ENCODE data around the gene NAA50. TPM values are rescaled to one million over a fixed set of nuclear protein-coding genes. Genes with fewer than 3 reads are reported as not detected.
A peak's percentile ranks its signal among the peaks of the same experiment; 100 is the strongest.

NAA50 gene
- polyA plus RNA-seq (2013, experiment 1 of 2) = 174 TPM
- 174 TPM for polyA plus RNA-seq (2013, experiment 2 of 2)

- H4K5ac ChIP-seq (ENCODE audit: low read length) = peak within 1 kb of the TSS; percentile 44
- peak; percentile 95 for DNase-seq
- peak within 1 kb of the TSS; percentile 90 for H3K4ac ChIP-seq (ENCODE audit: low read depth, low read length)
- WGBS (ENCODE audit: extremely low coverage, insufficient coverage, low lambda C conversion rate) = no CpG with 5 or more reads among the region's 72 CpGs
- no peak within 1 kb of the TSS for H2AK5ac ChIP-seq (ENCODE audit: low read length)
- peak within 1 kb of the TSS; percentile 86 for H3K27ac ChIP-seq (ENCODE audit: low read depth, low read length)
- peak within 1 kb of the TSS; percentile 73 for H3K4me3 ChIP-seq (ENCODE audit: low read length)
- H4K8ac ChIP-seq (ENCODE audit: low read depth, low read length) = peak within 1 kb of the TSS; percentile 100
- no peak within 1 kb of the TSS for H3K23ac ChIP-seq (ENCODE audit: low read length)
- H3K4me2 ChIP-seq (ENCODE audit: low read length) = peak within 1 kb of the TSS; percentile 87
- H2BK120ac ChIP-seq (ENCODE audit: low read depth, low read length) = no peak within 1 kb of the TSS
- no peaks in the 10 kb centered on the region for H3K36me3 ChIP-seq (ENCODE audit: control insufficient read depth, insufficient read depth, low read length)
- no peaks in the 10 kb centered on the region for H3K27me3 ChIP-seq (ENCODE audit: insufficient read depth, low read length, poor library complexity)
- H3K79me2 ChIP-seq (ENCODE audit: control insufficient read depth, insufficient read depth, low read length) = peaks cover 50% of the 10 kb centered on the region
- H3K56ac ChIP-seq (ENCODE audit: low read length) = peak within 1 kb of the TSS; percentile 97
- H2BK15ac ChIP-seq (replicated peaks; ENCODE audit: low read depth) = no peak within 1 kb of the TSS
- H3K79me1 ChIP-seq (ENCODE audit: low read length) = peaks cover 7% of the 10 kb centered on the region
- H3K18ac ChIP-seq (ENCODE audit: low read length) = peak within 1 kb of the TSS; percentile 99
- peaks cover 4% of the 10 kb centered on the region for H3K4me1 ChIP-seq (ENCODE audit: control insufficient read depth, low read depth, low read length)
- H3K9ac ChIP-seq (ENCODE audit: low read length) = peak within 1 kb of the TSS; percentile 97
- H2BK5ac ChIP-seq (ENCODE audit: low read length) = peak within 1 kb of the TSS; percentile 79
These were observed at the start of gene NAA50 for GRCh38 chr3:113745756-113746547. TSS of gene NAA50 (minus strand) at chr3:113746249. CDS start at chr3:113745949, 300 bp downstream.

DNA sequence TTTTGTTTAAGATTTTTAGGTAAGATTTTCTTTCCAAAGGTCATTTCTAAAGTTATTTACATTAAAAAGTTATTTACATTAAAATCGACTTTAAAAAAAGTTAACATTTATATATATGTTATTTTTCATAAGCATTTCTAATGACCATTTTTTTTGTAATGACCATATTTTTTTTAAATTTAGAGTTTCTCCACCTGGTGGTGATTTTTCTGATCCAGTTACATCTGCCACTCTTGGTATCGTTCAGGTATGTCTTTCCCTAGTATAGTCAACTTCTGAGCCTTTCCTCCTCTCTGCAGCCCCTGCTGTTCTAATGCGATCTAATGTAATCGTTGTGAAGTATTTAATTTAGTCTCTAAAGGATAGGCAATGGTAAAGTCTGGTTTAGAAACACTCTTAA, 49.6 kb upstream of the NAA50 start:
- Histone ChIP-seq H3K79me2 (ENCODE audit: control insufficient read depth, insufficient read depth, low read length) (no peaks in the 10 kb centered on the region), H3K18ac (ENCODE audit: low read length) (no peak overlapping the region), H3K4ac (ENCODE audit: low read depth, low read length) (no peak overlapping the region), H3K27me3 (ENCODE audit: insufficient read depth, low read length, poor library complexity) (no peaks in the 10 kb centered on the region), H4K5ac (ENCODE audit: low read length) (no peak overlapping the region), H2BK15ac (replicated peaks; ENCODE audit: low read depth) (no peak overlapping the region), H2BK5ac (ENCODE audit: low read length) (no peak overlapping the region), H3K4me3 (ENCODE audit: low read length) (no peak overlapping the region), H3K36me3 (ENCODE audit: control insufficient read depth, insufficient read depth, low read length) (peaks cover 2% of the 10 kb centered on the region), H3K9ac (ENCODE audit: low read length) (no peak overlapping the region), H3K4me1 (ENCODE audit: control insufficient read depth, low read depth, low read length) (no peaks in the 10 kb centered on the region), H3K4me2 (ENCODE audit: low read length) (no peak overlapping the region), H3K79me1 (ENCODE audit: low read length) (no peaks in the 10 kb centered on the region), H4K8ac (ENCODE audit: low read depth, low read length) (no peak overlapping the region), H3K27ac (ENCODE audit: low read depth, low read length) (no peak overlapping the region), H3K56ac (ENCODE audit: low read length) (no peak overlapping the region), H2AK5ac (ENCODE audit: low read length) (no peak overlapping the region), H3K23ac (ENCODE audit: low read length) (no peak overlapping the region), H2BK120ac (ENCODE audit: low read depth, low read length) (no peak overlapping the region)
- DNase-seq = no peak
- WGBS (ENCODE audit: extremely low coverage, insufficient coverage, low lambda C conversion rate) = no CpG with 5 or more reads among the region's 4 CpGs

DNA sequence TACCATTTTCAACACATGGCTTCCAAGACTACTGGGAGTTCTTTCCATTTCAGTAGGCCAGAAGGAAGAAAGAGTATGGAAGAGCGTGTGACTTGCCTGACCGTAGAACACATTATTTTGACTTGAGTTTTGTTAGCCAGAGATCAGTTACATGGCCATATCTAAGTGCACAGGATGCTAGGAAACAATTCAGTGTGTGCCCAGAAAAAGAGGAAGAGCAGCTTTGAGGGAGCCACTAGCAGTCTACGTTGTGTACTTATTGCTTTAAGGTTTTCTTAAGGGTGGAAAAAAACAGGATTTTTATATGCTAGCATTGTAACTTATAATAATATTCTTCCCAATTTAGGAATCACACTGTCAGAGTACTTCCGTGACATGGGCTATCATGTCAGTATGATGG, 48.5 kb upstream of the NAA50 start:
- Histone ChIP-seq H2BK15ac (replicated peaks; ENCODE audit: low read depth) (no peak overlapping the region), H2BK5ac (ENCODE audit: low read length) (no peak overlapping the region), H2BK120ac (ENCODE audit: low read depth, low read length) (no peak overlapping the region), H3K4ac (ENCODE audit: low read depth, low read length) (no peak overlapping the region), H3K18ac (ENCODE audit: low read length) (no peak overlapping the region), H4K8ac (ENCODE audit: low read depth, low read length) (no peak overlapping the region), H3K4me2 (ENCODE audit: low read length) (no peak overlapping the region), H3K23ac (ENCODE audit: low read length) (no peak overlapping the region), H3K9ac (ENCODE audit: low read length) (no peak overlapping the region), H3K4me1 (ENCODE audit: control insufficient read depth, low read depth, low read length) (no peaks in the 10 kb centered on the region), H2AK5ac (ENCODE audit: low read length) (no peak overlapping the region), H3K79me1 (ENCODE audit: low read length) (no peaks in the 10 kb centered on the region), H3K27ac (ENCODE audit: low read depth, low read length) (no peak overlapping the region), H4K5ac (ENCODE audit: low read length) (no peak overlapping the region), H3K36me3 (ENCODE audit: control insufficient read depth, insufficient read depth, low read length) (peaks cover 2% of the 10 kb centered on the region), H3K56ac (ENCODE audit: low read length) (no peak overlapping the region), H3K27me3 (ENCODE audit: insufficient read depth, low read length, poor library complexity) (no peaks in the 10 kb centered on the region), H3K4me3 (ENCODE audit: low read length) (no peak overlapping the region), H3K79me2 (ENCODE audit: control insufficient read depth, insufficient read depth, low read length) (no peaks in the 10 kb centered on the region)
- no CpG with 5 or more reads among the region's 4 CpGs for WGBS (ENCODE audit: extremely low coverage, insufficient coverage, low lambda C conversion rate)
- no peak for DNase-seq

- Histone ChIP-seq H3K56ac (ENCODE audit: low read length) (no peak overlapping the region), H3K27me3 (ENCODE audit: insufficient read depth, low read length, poor library complexity) (no peaks in the 10 kb centered on the region), H3K4me3 (ENCODE audit: low read length) (no peak overlapping the region), H3K23ac (ENCODE audit: low read length) (no peak overlapping the region), H3K18ac (ENCODE audit: low read length) (no peak overlapping the region), H3K27ac (ENCODE audit: low read depth, low read length) (no peak overlapping the region), H4K8ac (ENCODE audit: low read depth, low read length) (no peak overlapping the region), H2BK120ac (ENCODE audit: low read depth, low read length) (no peak overlapping the region), H3K79me2 (ENCODE audit: control insufficient read depth, insufficient read depth, low read length) (no peaks in the 10 kb centered on the region), H2BK15ac (replicated peaks; ENCODE audit: low read depth) (no peak overlapping the region), H3K4me2 (ENCODE audit: low read length) (no peak overlapping the region), H3K9ac (ENCODE audit: low read length) (no peak overlapping the region), H3K4me1 (ENCODE audit: control insufficient read depth, low read depth, low read length) (no peaks in the 10 kb centered on the region), H2AK5ac (ENCODE audit: low read length) (no peak overlapping the region), H2BK5ac (ENCODE audit: low read length) (no peak overlapping the region), H3K36me3 (ENCODE audit: control insufficient read depth, insufficient read depth, low read length) (no peaks in the 10 kb centered on the region), H3K4ac (ENCODE audit: low read depth, low read length) (no peak overlapping the region), H3K79me1 (ENCODE audit: low read length) (no peaks in the 10 kb centered on the region), H4K5ac (ENCODE audit: low read length) (no peak overlapping the region)
- DNase-seq = no peak
These were observed 45.3 kb upstream of the NAA50 start for GRCh38 chr3:113791381-113791780.

GRCh38 chr3:113783980-113784379, 37.9 kb upstream of the NAA50 start:
- Histone ChIP-seq H3K9ac (ENCODE audit: low read length) (no peak overlapping the region), H3K18ac (ENCODE audit: low read length) (no peak overlapping the region), H3K4me3 (ENCODE audit: low read length) (no peak overlapping the region), H3K79me2 (ENCODE audit: control insufficient read depth, insufficient read depth, low read length) (no peaks in the 10 kb centered on the region), H3K27me3 (ENCODE audit: insufficient read depth, low read length, poor library complexity) (no peaks in the 10 kb centered on the region), H3K27ac (ENCODE audit: low read depth, low read length) (peak overlapping the region; percentile 33), H3K4me1 (ENCODE audit: control insufficient read depth, low read depth, low read length) (peaks cover 3% of the 10 kb centered on the region), H3K36me3 (ENCODE audit: control insufficient read depth, insufficient read depth, low read length) (no peaks in the 10 kb centered on the region), H2BK5ac (ENCODE audit: low read length) (no peak overlapping the region), H3K4me2 (ENCODE audit: low read length) (no peak overlapping the region), H2BK120ac (ENCODE audit: low read depth, low read length) (no peak overlapping the region), H4K5ac (ENCODE audit: low read length) (no peak overlapping the region), H3K79me1 (ENCODE audit: low read length) (no peaks in the 10 kb centered on the region), H3K56ac (ENCODE audit: low read length) (no peak overlapping the region), H3K4ac (ENCODE audit: low read depth, low read length) (peak overlapping the region; percentile 81), H2AK5ac (ENCODE audit: low read length) (no peak overlapping the region), H4K8ac (ENCODE audit: low read depth, low read length) (no peak overlapping the region), H2BK15ac (replicated peaks; ENCODE audit: low read depth) (no peak overlapping the region), H3K23ac (ENCODE audit: low read length) (no peak overlapping the region)
- DNase-seq = peak; percentile 38
- WGBS (ENCODE audit: extremely low coverage, insufficient coverage, low lambda C conversion rate) = no CpG with 5 or more reads among the region's 4 CpGs

DNA sequence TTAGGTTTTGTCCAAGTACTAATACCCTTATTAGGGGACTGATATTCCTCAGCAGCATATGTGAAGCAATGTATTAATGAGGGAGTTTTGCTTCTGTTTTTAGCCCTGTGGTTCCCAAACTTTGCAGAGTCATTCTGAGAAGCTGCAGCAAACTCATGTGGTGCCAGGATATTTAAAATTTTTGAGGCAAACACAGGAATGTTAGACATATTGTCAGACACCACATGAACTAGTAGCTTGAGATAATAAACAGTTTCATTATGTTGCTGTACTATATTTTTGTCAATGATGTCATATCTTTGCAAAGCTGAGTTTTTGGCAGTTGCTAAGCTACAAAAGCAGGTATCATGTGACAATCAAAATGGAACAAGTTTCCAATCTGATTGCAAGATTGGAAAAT, 37.4 kb upstream of the NAA50 start:
- Histone ChIP-seq H3K4ac (ENCODE audit: low read depth, low read length) (no peak overlapping the region), H3K18ac (ENCODE audit: low read length) (no peak overlapping the region), H2BK5ac (ENCODE audit: low read length) (no peak overlapping the region), H3K79me2 (ENCODE audit: control insufficient read depth, insufficient read depth, low read length) (no peaks in the 10 kb centered on the region), H2BK120ac (ENCODE audit: low read depth, low read length) (no peak overlapping the region), H3K9ac (ENCODE audit: low read length) (no peak overlapping the region), H3K56ac (ENCODE audit: low read length) (no peak overlapping the region), H3K27me3 (ENCODE audit: insufficient read depth, low read length, poor library complexity) (no peaks in the 10 kb centered on the region), H4K5ac (ENCODE audit: low read length) (no peak overlapping the region), H3K4me1 (ENCODE audit: control insufficient read depth, low read depth, low read length) (peaks cover 3% of the 10 kb centered on the region), H3K4me2 (ENCODE audit: low read length) (no peak overlapping the region), H4K8ac (ENCODE audit: low read depth, low read length) (no peak overlapping the region), H3K36me3 (ENCODE audit: control insufficient read depth, insufficient read depth, low read length) (no peaks in the 10 kb centered on the region), H3K79me1 (ENCODE audit: low read length) (no peaks in the 10 kb centered on the region), H2BK15ac (replicated peaks; ENCODE audit: low read depth) (no peak overlapping the region), H3K4me3 (ENCODE audit: low read length) (no peak overlapping the region), H3K23ac (ENCODE audit: low read length) (no peak overlapping the region), H2AK5ac (ENCODE audit: low read length) (no peak overlapping the region), H3K27ac (ENCODE audit: low read depth, low read length) (no peak overlapping the region)
- DNase-seq = peak; percentile 16
